IPS-18c (cell line): ENCODE data around the gene PROK2.
A peak's percentile ranks its signal among the peaks of the same experiment; 100 is the strongest.

Experiments
- H3K4me3 ChIP-seq: 2 replicates; pipeline ENCODE4 v1.7.0; 2013; ENCODE audit warnings: low read depth, mild to moderate bottlenecking, low read length, moderate library complexity; ENCODE audit not compliant: insufficient read depth
- H3K9me3 ChIP-seq: one replicate; pipeline ENCODE4 v1.6.1; 2013; ENCODE audit warnings: mild to moderate bottlenecking, low read length, moderate library complexity; ENCODE audit not compliant: control insufficient read depth, insufficient read depth

The PROK2 gene

GRCh38 chr3:71759401-71759800 lies 25.5 kb downstream of the PROK2 start:
- no peaks in the 10 kb centered on the region for H3K9me3 ChIP-seq
- H3K4me3 ChIP-seq, result no peak overlapping the region

- Histone ChIP-seq H3K9me3 (no peaks in the 10 kb centered on the region), H3K4me3 (no peak overlapping the region)
Measured at GRCh38 chr3:71758091-71758490, 26.9 kb downstream of the PROK2 start.

DNA sequence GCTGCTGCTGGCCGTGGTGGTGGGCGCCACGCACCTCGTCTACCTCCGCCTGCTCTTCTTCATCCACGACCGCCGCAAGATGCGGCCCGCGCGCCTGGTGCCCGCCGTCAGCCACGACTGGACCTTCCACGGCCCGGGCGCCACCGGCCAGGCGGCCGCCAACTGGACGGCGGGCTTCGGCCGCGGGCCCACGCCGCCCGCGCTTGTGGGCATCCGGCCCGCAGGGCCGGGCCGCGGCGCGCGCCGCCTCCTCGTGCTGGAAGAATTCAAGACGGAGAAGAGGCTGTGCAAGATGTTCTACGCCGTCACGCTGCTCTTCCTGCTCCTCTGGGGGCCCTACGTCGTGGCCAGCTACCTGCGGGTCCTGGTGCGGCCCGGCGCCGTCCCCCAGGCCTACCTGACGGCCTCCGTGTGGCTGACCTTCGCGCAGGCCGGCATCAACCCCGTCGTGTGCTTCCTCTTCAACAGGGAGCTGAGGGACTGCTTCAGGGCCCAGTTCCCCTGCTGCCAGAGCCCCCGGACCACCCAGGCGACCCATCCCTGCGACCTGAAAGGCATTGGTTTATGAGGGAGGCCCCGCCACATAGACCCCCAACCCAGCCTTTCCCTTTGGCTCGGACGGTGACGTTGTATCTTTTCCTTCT lies 30.2 kb downstream of the PROK2 start:
- Histone ChIP-seq H3K4me3 (peak overlapping the region; percentile 69; the same call in 1 of the 2 replicates), H3K9me3 (no peaks in the 10 kb centered on the region)

- Histone ChIP-seq H3K9me3 (no peaks in the 10 kb centered on the region), H3K4me3 (peak within 1 kb of the TSS; percentile 69)
Measured at GRCh38 chr3:71753701-71754609, 31.0 kb downstream of the PROK2 start, which contains the start of gene GPR27. GPR27 (plus strand) TSS chr3:71753855; CDS start chr3:71754050, 195 bp downstream.

DNA sequence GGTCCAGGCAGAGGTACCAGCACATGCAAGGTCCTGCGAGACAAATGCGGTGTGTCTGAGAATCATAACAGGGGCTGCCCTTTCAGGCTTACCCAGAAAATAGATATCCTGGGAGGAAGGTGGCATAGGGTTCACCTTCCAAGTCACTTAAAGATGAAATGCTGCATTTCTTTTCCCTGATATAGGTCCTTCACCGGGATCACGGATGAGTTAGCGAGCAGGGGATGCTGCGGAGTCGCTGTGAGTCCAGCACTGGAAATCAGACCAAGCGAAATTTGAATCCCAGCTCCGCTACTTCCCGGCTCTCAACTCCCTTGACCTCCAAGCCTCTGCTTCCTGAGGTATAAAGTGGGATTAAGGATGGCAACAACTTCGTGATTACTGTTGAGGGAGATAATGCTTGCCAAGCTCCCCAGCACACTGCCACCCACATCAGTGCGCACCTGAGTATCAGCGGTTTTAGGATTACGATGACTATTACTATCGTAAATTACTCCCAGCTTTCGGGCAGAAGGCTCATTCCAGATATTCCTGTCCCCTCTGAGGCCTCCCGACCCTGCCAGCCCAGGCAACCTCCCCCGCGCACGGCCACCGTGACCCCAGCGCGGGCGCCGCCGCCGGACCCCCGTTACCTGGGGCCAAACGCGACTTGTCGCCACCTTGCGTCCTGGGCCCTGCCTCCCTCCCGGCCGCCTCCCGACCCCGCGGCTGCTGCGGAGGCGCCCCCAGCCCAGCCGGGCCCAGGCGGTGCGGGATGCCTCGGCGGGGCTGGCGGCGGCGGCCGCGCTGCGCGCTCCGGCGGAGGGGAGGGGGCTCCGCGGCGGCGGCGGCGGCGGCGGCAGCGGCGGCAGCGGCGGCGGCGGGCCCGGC lies 31.9 kb downstream of the PROK2 start:
- Histone ChIP-seq H3K9me3 (no peaks in the 10 kb centered on the region), H3K4me3 (peak overlapping the region; percentile 69)

- H3K9me3 ChIP-seq, result no peaks in the 10 kb centered on the region
- no peak overlapping the region for H3K4me3 ChIP-seq
Measured at GRCh38 chr3:71751602-71752001, 33.3 kb downstream of the PROK2 start.

DNA sequence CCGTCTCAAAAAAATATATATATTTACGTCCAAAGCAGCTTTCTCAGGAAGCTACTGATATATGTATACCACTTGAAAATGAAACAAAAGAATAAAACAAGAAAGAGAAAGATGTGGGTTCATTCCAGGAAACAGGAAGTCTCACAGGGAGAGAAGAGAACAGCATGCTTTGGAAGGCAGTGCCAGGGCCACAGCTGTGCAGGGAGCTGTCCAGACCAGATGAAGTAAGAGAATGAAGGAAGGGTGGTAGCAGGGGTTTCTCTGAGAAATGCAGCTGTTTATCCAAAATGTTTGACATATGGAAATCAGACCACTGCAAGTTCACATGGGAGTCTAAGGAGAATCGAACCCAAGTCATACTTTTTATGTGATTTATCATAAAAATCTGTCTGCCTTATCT lies 40.2 kb downstream of the PROK2 start:
- Histone ChIP-seq H3K4me3 (no peak overlapping the region), H3K9me3 (no peaks in the 10 kb centered on the region)

GRCh38 chr3:71742621-71743020 lies 42.3 kb downstream of the PROK2 start:
- no peaks in the 10 kb centered on the region for H3K9me3 ChIP-seq
- H3K4me3 ChIP-seq, result no peak overlapping the region

DNA sequence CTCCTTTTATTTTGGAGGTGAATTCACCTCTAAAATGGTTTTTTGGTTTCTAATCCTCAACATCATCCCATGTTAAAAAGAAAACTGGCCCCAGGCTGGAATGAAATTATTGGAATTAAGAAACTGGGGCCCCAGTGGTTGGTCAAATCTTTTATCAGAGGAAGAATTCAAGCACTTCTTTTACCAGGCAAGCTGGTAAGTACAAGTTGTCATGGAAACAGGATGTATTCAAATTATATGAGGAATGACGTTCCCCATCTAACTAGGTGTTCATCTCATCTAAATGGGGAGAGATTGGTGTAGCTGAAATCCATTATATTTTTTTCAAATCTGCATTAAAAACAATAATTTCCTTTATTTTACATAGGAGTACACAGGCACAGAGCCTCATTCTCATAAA lies 50.1 kb downstream of the PROK2 start:
- no peaks in the 10 kb centered on the region for H3K9me3 ChIP-seq
- H3K4me3 ChIP-seq, result no peak overlapping the region

DNA sequence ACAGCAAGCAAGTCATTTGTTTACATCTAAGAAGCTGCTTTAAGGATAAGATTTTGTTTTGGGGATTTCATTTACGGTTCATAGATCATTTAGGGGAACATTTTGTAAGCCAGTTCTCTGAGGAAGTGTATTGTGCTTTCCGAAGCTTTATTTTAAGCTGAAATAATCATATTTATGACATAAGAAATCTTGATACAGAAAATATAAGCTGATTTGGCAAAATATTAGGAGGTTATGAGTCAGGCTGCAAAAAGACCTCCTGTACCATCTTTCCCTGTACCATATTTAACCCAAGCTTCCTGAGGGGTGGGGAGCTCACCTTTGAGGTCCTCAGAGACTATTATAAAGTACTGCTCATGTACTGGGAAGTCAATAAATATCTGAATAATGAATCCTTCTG lies 51.6 kb downstream of the PROK2 start:
- Histone ChIP-seq H3K4me3 (no peak overlapping the region), H3K9me3 (no peaks in the 10 kb centered on the region)

- Histone ChIP-seq H3K4me3 (no peak overlapping the region), H3K9me3 (no peaks in the 10 kb centered on the region)
Measured at GRCh38 chr3:71732637-71733036, 52.3 kb downstream of the PROK2 start.

DNA sequence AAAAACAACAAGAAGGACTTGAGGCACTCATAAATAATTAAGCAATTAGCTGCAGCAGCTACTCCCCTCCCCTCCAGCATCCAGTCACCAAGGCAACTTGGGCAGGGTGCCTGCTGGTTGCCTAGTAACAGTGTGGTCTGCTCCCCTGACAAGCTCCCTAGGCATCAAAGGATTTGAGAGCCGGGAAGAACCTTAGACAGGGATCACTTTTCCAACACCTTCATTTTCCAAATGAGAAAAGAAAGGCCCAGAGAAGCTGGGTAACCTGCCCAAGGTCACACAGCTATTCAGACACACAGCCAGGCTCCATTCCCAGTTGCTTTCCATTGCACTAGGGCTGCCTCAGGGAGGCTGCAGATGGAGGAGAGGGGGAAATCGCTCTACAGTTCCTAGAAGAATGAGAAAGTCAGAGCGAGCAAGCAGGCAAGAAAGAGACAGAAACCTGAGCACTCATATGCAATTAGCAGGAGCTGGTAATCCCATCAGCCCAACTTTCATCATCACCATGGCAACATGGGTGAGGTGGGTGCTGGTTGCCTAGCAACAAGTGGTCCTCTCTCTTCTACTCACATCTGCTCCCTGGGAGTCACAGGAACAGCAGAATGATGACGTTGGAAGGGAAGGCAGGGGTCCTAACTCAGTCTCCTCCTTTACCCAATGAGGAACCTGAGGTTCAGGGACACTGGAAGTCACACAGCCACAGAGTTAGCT lies 56.2 kb downstream of the PROK2 start:
- Histone ChIP-seq H3K9me3 (no peaks in the 10 kb centered on the region), H3K4me3 (no peak overlapping the region)

DNA sequence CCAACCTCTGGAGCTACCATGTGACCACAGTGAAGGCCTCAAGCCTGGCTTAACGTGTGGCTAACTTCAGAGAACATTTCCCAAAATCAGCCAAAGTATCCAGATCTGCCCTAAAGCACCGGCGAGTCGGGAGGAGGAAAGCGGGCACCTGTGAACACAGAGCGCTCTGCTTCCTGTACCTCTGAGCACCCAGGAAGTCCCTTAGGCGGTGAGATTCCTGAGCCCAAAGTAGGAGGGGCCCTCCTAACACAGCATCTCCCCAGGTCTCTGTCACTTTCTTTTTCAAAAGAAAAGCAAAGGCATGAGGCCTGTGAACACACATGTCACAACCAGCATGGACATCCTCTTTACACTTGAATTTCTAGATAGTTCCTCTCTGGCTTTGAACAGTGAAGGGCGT lies 58.8 kb downstream of the PROK2 start:
- no peaks in the 10 kb centered on the region for H3K9me3 ChIP-seq
- peak overlapping the region; percentile 64; the same call in 1 of the 2 replicates for H3K4me3 ChIP-seq

DNA sequence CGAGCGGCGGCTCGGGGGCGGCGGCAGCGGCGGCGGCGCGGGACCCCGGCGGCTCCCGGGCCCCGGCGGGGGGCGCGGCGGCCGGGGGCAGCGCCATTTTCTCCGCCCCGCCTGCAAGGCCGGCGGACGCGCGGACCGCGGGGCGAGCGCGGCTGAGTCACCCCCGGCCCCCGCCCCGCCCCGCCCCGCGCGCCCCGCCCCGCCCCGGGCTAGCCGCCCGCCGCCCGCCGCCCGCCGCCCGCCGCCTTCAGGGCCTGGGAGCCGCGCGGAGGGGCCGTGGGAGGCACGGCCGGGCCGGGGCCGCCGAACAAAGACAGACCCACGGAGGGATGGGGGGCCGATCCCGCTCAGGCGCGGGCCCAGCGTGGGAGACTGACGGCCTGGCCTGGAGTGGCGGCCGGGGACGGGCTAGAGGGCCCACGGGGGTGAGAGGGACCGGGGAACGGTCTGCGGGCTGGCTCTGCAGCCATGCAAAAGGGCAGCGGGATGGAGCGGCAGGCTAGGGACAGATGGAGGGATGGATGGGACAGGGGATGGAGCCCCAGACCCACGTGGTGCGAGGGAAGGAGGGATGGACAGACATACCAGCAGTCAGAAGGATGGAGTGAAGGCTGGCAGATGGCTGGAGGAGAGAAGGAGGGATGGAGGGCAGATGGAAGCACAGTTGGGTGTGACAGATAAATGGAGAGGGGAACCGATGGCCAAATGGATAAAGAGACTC lies 59.5 kb downstream of the PROK2 start, which contains the start of gene EIF4E3:
EIF4E3 (minus strand) TSS at position 132 of the 721 bp plus-strand sequence; CDS start at position 97, 35 bp downstream.
- no peaks in the 10 kb centered on the region for H3K9me3 ChIP-seq
- peak within 1 kb of the TSS; percentile 74 for H3K4me3 ChIP-seq

GRCh38 chr3:71724584-71725270 lies 60.2 kb downstream of the PROK2 start:
- Histone ChIP-seq H3K4me3 (peak overlapping the region; percentile 74), H3K9me3 (no peaks in the 10 kb centered on the region)

DNA sequence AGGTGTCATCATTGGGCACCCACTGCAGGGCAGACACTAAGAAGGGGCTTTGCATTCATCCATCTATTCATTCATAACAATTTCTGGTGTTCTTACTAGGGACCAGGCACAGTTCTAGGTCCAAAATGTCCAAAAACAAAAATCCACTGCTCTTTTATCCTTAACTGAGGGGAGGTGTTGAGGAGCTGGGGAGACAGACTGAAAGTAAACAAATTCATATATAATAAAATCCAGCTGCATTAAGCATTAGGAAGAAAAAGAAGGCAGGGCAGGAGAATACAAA lies 60.8 kb downstream of the PROK2 start:
- peak overlapping the region; percentile 74; the same call in 1 of the 2 replicates for H3K4me3 ChIP-seq

More for the DNA sequence above, 60.8 kb downstream of the PROK2 start:
- H3K9me3 ChIP-seq, result no peaks in the 10 kb centered on the region
